ENCODE data around the gene CDC42EP3.

The CDC42EP3 gene

DNA sequence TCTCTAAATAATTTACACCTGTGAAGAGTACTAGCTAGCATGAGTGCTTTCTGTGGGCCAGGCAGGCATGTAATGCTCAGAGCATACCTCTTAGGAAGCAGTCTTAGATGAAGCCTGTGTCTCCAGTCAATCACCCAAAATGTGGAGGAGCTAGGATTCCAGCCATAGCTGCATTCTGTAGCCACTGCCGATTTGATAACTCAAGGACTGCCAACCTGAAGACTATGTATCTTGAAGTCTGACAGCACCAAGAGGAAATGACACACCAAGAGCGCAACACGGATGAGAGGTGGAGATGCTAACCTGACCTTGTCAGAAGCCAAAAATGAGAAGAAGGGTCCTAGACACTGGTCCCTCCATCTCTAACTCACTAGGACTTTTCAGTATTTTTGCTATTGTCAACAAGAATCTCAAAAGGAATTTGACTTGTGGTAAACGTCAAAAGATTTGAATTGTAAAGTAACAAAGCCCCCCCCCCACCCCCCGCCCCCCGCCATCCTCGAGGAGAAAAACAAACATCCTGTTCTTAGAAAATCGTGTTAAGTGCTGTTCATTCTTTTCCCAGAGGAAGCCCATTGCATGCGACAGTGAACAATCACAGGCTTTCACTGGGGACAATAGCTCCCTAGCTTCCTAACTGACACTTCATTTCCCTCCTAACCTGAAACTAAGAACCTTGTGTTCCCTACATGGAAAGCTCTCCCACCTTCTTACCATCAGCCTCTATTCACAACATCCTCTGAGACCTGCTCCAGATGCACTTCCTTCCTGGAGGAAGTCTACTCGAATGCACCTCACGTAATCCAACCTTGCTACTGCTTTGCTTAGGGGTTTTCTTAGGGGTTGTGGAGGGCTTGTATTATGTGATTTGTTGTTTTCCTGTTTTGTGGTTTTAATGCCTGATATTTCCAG is 14.7 kb downstream of the CDC42EP3 start:
- no peak for DNase-seq (ENCODE audit: low read depth in 2 of 2)

- DNase-seq (ENCODE audit: low read depth in 2 of 2) = no peak
Measured at GRCh38 chr2:37654932-37655841, 16.3 kb downstream of the CDC42EP3 start.

DNA sequence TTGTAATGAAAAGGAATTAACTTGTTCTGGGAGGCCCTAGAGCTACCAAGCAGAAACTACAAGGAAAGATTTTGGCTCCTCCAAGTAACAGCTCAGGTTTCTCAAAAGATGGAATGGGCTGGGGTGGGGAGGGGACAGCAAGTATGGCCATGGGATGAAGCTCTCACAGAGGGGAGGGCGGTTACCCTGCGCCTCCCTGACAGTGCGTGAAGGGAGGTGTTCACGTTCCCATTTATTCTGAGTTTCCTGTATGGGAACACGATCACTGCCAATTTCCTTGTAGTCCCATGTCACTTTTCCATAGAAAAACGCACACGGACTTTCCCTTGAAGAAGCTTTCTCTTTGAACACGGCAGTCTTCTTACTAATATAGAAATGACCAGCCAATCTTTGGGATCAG is 17.0 kb downstream of the CDC42EP3 start:
- DNase-seq (ENCODE audit: low read depth in 2 of 2) = no peak

DNA sequence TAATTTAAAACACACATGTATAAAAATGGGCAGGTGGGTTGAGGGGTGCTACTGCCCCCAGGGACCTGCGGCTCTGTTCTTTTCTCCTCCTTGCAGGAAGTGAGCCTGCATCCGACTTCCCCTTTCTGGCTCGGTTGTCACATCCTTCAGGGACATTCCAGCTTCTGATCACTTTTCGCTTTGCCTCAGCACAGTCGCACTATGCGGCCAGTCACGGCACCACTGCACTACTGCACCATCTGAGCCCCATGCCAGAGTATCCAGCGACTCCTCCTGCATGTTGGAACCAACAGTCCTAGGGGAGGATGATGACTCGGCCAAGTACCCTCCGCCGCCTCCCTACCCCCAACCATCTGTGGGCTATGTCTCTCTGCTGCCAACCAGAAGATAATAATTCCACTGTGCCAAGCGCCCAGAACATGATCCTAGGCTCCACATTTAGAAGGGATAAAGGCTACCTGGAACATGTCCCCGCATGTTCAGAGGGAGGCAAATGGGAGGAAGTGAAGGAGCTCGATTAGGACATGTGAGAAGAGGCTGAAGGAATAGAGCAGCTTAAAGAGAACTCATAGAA is 17.6 kb downstream of the CDC42EP3 start:
- DNase-seq (ENCODE audit: low read depth in 2 of 2) = no peak

- DNase-seq (ENCODE audit: low read depth in 2 of 2) = no peak
Measured at GRCh38 chr2:37653093-37653492, 18.3 kb downstream of the CDC42EP3 start.

DNA sequence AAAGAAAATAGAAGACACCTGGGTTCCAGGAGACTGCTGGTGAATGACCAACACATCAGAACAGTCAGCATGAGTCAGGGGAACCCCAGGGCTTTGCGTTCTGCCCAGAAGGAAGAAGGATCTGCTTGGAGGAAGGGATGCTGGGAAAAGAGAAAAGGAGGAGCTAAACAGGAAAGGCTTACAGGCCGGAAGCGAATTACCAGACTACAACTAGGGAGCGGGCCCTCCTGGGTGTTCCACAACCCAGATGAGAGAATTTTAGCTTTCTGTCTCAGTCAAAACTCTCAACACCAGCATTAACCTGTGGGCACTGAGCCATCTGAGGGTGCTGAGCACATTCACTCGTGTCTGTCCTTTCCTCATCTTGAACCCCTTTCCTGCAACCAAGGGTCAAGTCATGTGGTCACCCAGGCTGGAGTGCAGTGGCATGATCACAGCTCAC is 19.2 kb downstream of the CDC42EP3 start:
- peak in 1 of 2 experiments; percentile 56 for DNase-seq (ENCODE audit: low read depth in 2 of 2)

GRCh38 chr2:37650548-37651093 is 20.8 kb downstream of the CDC42EP3 start:
- DNase-seq (ENCODE audit: low read depth in 2 of 2) = no peak

DNA sequence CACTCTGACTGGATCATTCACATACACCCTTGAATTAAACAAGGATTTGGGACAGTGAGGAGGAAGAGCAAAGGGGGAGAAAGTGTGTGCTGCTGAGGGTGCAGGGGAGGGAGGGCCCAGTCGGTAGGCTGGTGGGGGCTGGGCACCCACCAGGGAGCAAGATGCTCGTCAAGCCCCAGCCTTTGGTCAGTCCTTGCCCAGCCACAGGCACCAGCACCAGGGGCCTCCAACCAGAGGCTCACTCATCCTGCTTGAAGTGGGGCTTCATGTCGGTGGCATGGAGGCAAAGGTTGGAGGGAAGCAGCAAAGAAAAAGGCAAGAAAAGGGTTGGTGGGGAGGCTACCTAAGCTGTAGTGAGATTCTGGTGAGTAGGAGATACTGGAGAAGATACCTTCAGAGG is 21.9 kb downstream of the CDC42EP3 start:
- no peak for DNase-seq (ENCODE audit: low read depth in 2 of 2)

- DNase-seq (ENCODE audit: low read depth in 2 of 2) = no peak
Measured at GRCh38 chr2:37648331-37649011, 23.0 kb downstream of the CDC42EP3 start.

DNA sequence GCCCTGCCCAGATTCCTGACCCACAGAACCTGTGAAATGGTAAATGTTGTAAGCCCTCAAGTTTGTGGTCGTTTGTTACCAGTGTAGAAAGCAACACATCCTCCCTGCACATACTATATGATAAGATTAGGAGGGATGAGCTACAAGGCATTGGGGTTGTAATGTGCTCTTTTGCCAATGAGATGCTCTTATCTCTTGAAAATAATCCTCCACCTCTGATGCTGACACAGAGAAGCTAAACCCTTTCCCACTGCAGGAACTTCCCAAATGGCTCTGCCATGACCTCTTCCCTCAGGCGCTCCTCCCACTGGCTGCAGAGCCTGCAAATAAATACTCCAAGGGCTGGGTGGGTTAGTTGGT is 23.5 kb downstream of the CDC42EP3 start:
- no peak for DNase-seq (ENCODE audit: low read depth in 2 of 2)

DNA sequence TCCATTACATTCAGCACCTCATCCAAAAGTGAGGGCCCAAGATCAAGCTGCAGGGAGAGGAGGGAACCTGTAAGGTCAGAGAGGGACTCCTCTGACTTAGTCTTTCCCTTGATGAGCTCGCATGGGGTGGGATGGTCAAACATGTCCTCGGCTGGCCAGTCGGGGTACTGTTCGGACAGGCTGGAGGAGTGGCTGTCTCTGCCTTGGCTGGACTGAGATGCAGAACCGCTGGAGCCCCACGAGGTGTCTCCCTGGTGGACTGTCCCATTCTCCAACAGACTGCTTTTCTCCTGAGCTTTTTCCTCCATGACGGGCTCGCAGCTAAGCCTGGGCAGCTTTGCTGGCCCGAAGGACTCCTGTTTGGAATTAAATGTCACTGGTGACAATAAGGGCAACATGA is 25.6 kb downstream of the CDC42EP3 start:
- DNase-seq (ENCODE audit: low read depth in 2 of 2) = no peak

DNA sequence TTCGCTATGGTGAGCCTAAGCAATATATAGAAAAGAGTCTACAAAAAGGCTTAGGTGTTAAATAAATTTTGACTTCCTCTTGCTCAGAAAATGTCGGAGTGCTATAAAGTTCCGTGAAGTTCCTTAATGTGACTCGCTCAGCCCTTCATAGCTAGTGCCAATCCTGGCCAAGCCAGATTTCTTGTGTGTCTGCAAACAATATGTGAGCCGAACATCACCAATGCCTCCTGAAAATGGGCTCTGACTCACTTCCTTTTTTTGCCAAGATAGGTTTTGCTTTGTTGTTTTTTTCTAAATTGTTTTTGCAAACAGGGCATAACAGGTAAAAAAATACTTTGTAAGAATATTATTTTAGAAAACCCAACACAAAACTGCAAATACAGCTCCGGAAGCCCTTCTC is 26.1 kb downstream of the CDC42EP3 start:
- DNase-seq (ENCODE audit: low read depth in 2 of 2) = no peak

DNA sequence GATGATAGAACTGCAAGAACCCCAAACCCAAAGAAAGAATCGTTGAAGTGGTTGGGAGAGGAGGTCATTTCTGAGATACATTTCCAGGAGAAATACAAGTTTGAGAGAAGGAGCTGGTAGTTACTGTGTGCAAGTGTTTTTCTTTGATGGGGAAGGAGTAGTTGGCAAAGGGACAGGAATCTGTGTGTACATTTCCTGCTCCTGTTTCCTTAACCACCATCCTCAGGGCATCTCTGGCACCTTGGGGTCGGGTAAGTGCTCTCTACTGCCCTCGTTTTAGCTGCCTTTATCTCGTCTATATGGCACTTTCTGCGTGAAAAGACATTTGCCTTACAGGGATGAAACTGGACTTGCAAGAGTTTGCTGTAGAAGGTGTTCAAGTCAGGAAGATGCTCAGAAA is 27.3 kb downstream of the CDC42EP3 start:
- no peak for DNase-seq (ENCODE audit: low read depth in 2 of 2)

GRCh38 chr2:37643730-37644078 is 27.7 kb downstream of the CDC42EP3 start:
- DNase-seq (ENCODE audit: low read depth in 2 of 2) = no peak

GRCh38 chr2:37642907-37643729 is 28.3 kb downstream of the CDC42EP3 start:
- DNase-seq (ENCODE audit: low read depth in 2 of 2) = no peak

GRCh38 chr2:37641582-37642171 is 29.8 kb downstream of the CDC42EP3 start:
- DNase-seq (ENCODE audit: low read depth in 2 of 2) = peak; percentile 96 to 97

DNA sequence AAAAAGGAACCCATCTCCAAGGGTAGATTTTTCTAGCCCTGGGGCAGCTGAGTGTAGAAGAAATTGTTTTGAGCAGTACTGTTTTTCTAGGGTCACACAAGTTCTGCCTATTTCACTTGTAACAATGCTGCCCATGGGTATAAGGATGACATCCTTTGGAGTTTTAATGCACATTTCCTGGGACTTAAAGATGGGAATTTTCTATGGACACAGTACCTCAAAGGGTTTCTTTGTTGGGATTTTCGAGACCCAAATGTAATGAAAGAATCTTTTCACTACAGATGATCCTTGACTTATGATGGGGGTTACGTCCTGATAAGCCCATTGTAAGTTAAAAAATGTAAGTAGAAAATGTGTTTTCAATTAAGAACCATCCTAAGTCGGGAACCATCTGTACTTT is 31.8 kb downstream of the CDC42EP3 start:
- DNase-seq (ENCODE audit: low read depth in 2 of 2) = no peak

DNA sequence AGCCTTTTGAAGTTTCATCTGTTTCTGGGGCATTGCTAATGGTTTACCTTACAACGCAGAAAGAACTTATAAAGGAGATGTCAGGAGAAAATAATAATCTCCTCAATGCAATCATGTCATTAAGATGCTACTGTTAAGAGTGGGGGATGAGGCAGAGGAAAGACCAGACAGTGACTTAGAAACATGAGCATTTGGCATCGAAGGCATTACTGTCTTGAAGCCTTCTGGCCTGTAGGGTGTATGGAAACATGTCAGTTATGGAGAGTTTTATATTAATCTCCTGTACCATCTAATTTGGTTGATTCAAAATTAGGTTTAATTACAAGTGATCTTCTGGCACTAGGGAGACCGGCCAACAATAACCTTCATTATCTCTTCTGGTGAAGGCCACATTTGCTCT is 32.5 kb downstream of the CDC42EP3 start:
- DNase-seq (ENCODE audit: low read depth in 2 of 2) = no peak

GRCh38 chr2:37637985-37638384 is 33.5 kb downstream of the CDC42EP3 start:
- no peak for DNase-seq (ENCODE audit: low read depth in 2 of 2)

GRCh38 chr2:37637190-37637860 is 34.1 kb downstream of the CDC42EP3 start:
- DNase-seq (ENCODE audit: low read depth in 2 of 2) = no peak
